Measurements from ENCODE around the gene TRPV3. TPM values are rescaled to one million over a fixed set of nuclear protein-coding genes. Genes with fewer than 3 reads are reported as not detected.
"Not testable (repeated sequence)": the region's sequence is repeated elsewhere in the genome, so short reads cannot be mapped to it uniquely, and the experiment has no call there.

TRPV3 gene
- total RNA-seq, 1 experiment from 2014 or later, result 2.1 TPM

- no peak for DNase-seq (ENCODE audit: low spot score)
Observed at GRCh38 chr17:3573246-3574100, 15.9 kb upstream of the TRPV3 start.

- DNase-seq (ENCODE audit: low spot score), result no peak
Observed at GRCh38 chr17:3572231-3572630, 14.6 kb upstream of the TRPV3 start.

GRCh38 chr17:3571043-3571900, 13.7 kb upstream of the TRPV3 start:
- DNase-seq (ENCODE audit: low spot score), result no peak

DNA sequence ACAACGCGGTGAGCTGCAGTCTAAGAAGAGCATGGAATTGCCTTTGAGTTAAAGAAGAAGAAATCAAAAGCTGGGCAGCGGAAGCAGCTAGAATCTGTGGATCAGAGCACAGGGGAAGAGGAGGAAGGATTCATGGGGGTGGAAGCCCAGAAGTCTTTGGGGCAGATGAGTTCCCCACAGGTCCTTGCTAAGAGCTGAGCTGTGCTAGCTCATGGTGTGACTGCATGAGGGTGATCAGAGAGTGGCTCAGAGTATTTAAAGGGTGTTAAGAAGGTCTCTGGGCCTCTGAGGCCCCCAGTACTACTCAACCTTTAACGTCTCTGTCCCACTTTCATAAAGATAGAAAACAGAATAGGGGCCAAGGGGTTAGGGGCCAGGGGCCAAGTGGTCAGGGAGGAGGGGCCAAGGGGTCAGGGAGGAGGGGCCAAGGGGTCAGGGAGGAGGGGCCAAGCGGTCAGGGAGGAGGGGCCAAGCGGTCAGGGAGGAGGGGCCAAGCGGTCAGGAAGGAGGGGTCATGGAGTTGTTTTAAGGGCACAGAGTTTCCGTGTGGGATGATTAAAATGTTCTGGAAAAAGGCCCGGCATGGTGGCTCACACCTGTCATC, 12.0 kb upstream of the TRPV3 start:
- DNase-seq (ENCODE audit: low spot score), result no peak

- DNase-seq (ENCODE audit: low spot score), result no peak
Observed at GRCh38 chr17:3566551-3566950, 8.9 kb upstream of the TRPV3 start.

GRCh38 chr17:3565143-3565542, 7.5 kb upstream of the TRPV3 start:
- DNase-seq (ENCODE audit: low spot score), result no peak

- DNase-seq (ENCODE audit: low spot score), result not testable (repeated sequence)
Observed at GRCh38 chr17:3564241-3564640, 6.6 kb upstream of the TRPV3 start.

GRCh38 chr17:3559270-3559645, 1.6 kb upstream of the TRPV3 start:
- no peak for DNase-seq (ENCODE audit: low spot score)

- DNase-seq (ENCODE audit: low spot score), result peak; percentile 64
Observed at GRCh38 chr17:3558603-3559269, 1.1 kb upstream of the TRPV3 start.

DNA sequence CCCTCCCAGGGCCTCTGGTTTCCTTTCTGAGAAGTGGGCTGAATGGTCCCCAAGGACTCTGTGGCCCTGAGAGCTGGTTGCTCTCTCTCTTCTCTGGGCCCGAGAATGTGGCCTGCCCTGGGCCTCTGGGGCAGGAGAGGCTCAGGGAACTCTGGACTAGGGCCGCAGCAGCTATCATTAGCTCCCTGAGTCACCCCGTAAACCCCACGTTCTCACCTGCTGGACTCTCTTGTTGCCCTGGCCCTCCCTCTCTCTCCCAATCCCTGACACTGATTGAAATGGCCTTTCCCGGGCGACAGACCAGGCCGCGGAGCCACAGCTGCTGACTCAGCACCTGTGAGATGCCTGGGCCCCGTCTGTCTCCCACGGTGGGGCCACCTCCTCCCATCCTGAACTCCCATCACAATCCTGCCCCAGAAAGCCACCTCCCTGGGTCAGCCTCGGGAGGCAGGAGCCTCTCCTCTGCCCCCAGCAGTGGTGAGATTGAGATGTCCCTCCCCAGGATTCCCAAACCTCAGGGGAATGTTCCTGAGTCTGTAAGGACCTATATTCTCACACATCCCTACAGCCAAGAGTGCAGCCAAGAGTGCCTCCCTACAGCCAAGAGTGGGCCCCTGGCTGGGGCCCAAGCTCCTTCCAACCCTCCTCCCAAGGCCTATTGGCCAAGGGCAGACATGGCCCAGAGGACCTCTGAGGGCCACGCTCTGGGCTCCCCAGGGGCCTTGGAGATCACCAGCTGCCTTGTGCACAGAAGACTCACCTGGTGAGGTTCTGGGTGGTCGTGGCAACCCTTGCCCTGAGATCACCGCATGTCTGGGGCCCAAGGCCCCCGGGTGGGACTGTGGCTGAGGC, 470 bp downstream of the TRPV3 start:
- peak; percentile 2 for DNase-seq (ENCODE audit: low spot score)

DNA sequence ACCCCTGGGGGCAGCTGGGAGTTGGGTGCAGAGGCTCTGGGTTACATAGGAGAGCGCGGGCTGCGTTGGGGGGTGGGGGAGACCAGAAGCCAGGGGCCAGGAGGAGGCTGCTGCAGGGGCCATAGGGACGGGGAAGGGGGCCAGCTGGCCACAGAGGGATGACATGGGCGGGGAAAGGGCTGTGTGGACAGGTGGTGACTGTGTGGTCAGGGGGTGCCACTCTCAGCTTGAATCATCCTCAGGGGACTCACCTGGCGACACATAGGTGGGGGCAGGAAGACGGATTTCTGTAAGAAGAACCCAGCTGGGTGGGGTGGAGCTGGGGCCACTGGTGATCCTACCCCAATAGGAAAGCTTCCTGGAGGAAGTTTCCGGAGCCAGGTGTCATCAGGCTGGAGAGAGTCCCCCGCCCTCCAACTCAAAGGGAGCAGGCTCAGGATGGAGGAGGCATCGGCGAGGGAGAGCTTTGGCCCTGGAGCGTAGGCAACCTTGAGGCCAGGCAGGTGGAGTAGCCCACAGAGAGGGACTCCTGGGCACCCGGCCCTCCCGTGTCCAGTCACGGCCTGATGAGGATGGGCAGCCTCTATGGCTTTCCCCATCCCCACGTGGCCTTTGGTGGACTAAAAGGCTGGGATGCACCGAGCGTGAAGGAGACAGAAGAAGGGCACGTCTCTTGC, 1.2 kb downstream of the TRPV3 start:
- no peak for DNase-seq (ENCODE audit: low spot score)

DNA sequence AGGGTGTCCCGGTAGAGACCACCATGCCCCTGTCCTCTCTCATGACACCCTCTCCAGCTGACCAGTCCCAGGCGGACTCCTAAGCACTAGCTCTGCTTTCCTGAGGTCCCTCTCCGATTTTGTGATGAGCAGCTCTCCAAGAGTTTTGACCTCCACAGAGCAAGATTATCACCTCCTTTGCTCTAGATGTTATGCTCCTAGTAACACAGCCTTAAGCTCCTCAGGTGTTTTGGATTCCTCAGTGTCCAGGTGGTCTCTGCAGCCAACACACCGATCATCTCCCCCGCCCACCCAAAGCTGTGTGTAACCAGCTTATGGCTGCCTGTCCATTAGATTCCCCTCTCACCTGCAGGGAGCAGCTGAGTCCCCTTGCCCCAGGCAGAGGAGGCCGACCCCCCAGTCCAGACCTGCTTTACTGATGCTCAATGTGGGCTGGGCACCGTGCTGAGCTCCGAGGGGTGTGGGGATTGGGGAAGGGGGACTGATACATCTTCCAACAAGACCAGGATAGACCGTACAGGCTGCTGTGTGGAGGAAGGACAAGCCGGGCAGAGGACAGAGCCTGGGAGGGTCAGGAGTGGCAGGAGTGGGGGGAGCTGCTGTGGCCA, 2.3 kb downstream of the TRPV3 start:
- DNase-seq (ENCODE audit: low spot score), result no peak

DNA sequence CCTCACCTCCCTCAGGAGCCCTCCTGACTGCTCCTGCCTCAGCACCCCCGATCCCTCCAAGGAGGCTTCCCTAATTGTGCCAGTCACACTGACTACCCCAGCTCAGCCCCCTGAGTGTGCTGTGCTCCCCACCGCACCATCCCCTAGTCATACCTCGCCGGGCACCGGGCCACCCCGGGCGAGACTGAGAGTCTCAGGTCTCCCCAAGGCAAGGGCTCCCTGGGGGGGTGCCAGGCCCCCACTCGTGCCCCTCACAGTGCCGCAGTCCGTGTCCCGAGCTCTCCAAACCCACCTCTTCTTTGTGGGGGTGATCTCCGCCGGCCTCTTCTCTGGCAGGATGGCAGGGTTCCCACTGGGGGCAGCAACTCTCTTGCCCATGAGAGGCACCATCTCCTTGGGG, 3.2 kb downstream of the TRPV3 start:
- no peak for DNase-seq (ENCODE audit: low spot score)

DNA sequence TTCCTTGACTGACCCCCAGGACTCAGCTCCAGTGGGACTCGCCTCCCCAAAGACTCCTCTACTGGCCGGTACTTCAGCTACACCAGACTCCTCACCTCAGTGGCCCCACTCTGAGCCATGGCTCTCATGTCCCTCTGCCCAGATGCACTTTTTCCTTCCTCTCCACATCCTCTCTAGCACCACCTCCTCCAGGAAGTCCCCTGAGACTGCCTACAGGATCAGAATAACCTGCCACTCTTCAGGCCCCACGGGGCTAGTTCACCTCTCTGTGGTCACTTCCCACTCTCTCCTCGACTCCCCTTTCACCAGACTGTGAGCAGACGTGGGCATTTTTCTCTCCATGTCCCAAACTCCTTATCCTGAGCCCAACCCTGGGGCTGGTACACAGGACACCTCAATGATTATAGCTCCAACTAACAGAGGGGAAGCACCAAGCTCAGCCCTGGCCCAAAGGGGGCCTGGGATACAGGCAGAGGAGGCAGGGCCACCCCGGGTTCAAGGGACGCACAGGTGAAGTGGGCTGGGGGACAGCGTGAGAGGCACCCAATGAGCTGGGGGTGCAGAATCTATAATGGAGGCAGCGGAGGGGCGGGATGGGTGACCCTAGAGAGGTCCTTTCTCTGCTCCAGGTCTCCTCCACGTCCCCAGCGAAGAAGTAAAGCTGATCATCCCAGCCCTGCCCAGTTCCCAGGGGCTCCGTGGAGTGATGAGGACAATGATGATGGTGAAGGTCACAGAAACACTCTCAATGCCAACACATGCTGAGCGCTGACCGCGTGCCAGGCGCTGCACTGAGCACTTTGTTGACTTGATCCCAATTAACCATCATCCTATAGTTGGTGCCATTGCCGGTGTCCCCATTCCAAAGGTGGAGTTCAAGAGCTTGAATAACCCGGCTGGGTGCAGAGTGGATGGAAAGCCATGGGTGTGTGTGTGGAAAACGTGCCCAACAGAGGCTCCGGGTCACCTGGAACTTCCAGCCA, 3.9 kb downstream of the TRPV3 start:
- DNase-seq (ENCODE audit: low spot score), result no peak

- no peak for DNase-seq (ENCODE audit: low spot score)
Observed at GRCh38 chr17:3552916-3553315, 4.7 kb downstream of the TRPV3 start.

- no peak for DNase-seq (ENCODE audit: low spot score)
Observed at GRCh38 chr17:3551189-3551588, 6.4 kb downstream of the TRPV3 start.

DNA sequence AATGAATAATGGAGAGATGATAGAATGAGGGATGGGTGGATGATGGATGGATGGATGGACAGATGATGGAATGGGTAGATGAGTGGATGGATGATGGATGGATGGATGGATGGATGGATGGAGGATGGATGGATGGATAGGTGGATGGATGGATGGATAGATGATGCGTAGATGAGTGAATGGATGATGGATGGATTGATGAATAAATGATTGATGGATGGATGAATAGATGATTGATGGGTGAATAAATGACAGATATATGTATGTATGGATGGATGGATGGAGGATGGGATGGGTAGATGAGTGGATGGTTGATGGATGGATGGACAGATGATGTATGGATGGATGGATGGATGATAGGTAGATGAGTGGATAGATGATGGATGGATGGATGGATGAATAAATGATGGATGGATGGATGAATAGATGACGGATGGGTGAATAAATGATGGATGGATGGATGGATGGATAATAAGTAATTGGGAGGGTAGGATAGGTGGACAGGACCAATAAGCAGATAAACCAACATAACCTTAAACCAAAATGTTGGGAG, 7.9 kb downstream of the TRPV3 start:
- DNase-seq (ENCODE audit: low spot score), result no peak

GRCh38 chr17:3547628-3548027, 10.0 kb downstream of the TRPV3 start:
- DNase-seq (ENCODE audit: low spot score), result no peak
